Mesothelial cell of epicardium (in vitro differentiated cells): ENCODE measurements around the gene NAA35. TPM values are rescaled to one million over a fixed set of nuclear protein-coding genes. Genes with fewer than 3 reads are reported as not detected.
"Not testable (repeated sequence)": the region's sequence is repeated elsewhere in the genome, so short reads cannot be mapped to it uniquely, and the experiment has no call there.

Source experiments
- DNase-seq, 2 experiments: peaks; one replicate each; pipeline ENCODE4 v3.0.0; 2021; ENCODE audit warnings: low spot score in 2 of 2; ENCODE audit not compliant: unreplicated experiment in 2 of 2
- H3K27ac Mint-ChIP-seq: 2 replicates; pipeline ENCODE4 v1.8.0; 2021; ENCODE audit warnings: mixed read lengths
- H3K27me3 Mint-ChIP-seq: 2 replicates; pipeline ENCODE4 v1.8.0; 2021; ENCODE audit warnings: low read depth, mixed read lengths
- H3K36me3 Mint-ChIP-seq: 2 replicates; pipeline ENCODE4 v1.8.0; 2021; ENCODE audit warnings: mixed read lengths
- H3K4me1 Mint-ChIP-seq: 2 replicates; pipeline ENCODE4 v1.8.0; 2021; ENCODE audit warnings: mixed read lengths
- H3K4me3 Mint-ChIP-seq: 2 replicates; pipeline ENCODE4 v1.8.0; 2021; ENCODE audit warnings: mild to moderate bottlenecking, moderate library complexity, mixed read lengths
- H3K9me3 Mint-ChIP-seq: 2 replicates; pipeline ENCODE4 v1.8.0; 2021; ENCODE audit warnings: mixed read lengths
- CTCF ChIP-seq: fragments of 200-600 bp; sonication (generic); IDR thresholded peaks from one replicate; pipeline ENCODE4 v1.5.0; 2021; ENCODE audit warnings: antibody characterized with exemption; ENCODE audit not compliant: unreplicated experiment
- total RNA-seq: library from RNA; stranded (reverse); gene quantifications from 3 replicates; pipeline ENCODE4 v1.2.1, GENCODE V29; 2021

The NAA35 gene
- total RNA-seq, 1 donor from 2014 or later: 35.0 TPM

GRCh38 chr9:85914108-85914507 is 26.8 kb upstream of the NAA35 start:
- Mint-ChIP-seq H3K27ac (no peak overlapping the region), H3K4me3 (no peak overlapping the region), H3K9me3 (no peaks in the 10 kb centered on the region), H3K27me3 (peaks cover 7% of the 10 kb centered on the region), H3K36me3 (no peaks in the 10 kb centered on the region), H3K4me1 (no peaks in the 10 kb centered on the region)
- TF ChIP-seq CTCF: no peak
- DNase-seq: no peak

- no peak for TF ChIP-seq CTCF
Observed at GRCh38 chr9:85917756-85918155, 23.2 kb upstream of the NAA35 start.

GRCh38 chr9:85925493-85925892 is 15.5 kb upstream of the NAA35 start:
- H3K36me3 Mint-ChIP-seq: no peaks in the 10 kb centered on the region
- H3K27me3 Mint-ChIP-seq: peaks cover 11% of the 10 kb centered on the region
- no peak for TF ChIP-seq CTCF
- no peaks in the 10 kb centered on the region for H3K4me1 Mint-ChIP-seq
- no peak overlapping the region for H3K4me3 Mint-ChIP-seq
- no peak overlapping the region for H3K27ac Mint-ChIP-seq
- DNase-seq: no peak
- no peaks in the 10 kb centered on the region for H3K9me3 Mint-ChIP-seq

More at GRCh38 chr9:85917756-85918155, 23.2 kb upstream of the NAA35 start:
- Mint-ChIP-seq H3K27ac (no peak overlapping the region), H3K9me3 (no peaks in the 10 kb centered on the region), H3K36me3 (no peaks in the 10 kb centered on the region), H3K4me3 (no peak overlapping the region), H3K4me1 (no peaks in the 10 kb centered on the region), H3K27me3 (peaks cover 2% of the 10 kb centered on the region)
- no peak for DNase-seq

- no peak for DNase-seq
- Mint-ChIP-seq H3K4me1 (no peaks in the 10 kb centered on the region), H3K9me3 (no peaks in the 10 kb centered on the region), H3K27me3 (peaks cover 11% of the 10 kb centered on the region), H3K36me3 (no peaks in the 10 kb centered on the region), H3K4me3 (no peak overlapping the region), H3K27ac (no peak overlapping the region)
- TF ChIP-seq CTCF: no peak
Observed at GRCh38 chr9:85927076-85927475, 13.9 kb upstream of the NAA35 start.

- Mint-ChIP-seq H3K27ac (no peak overlapping the region), H3K36me3 (no peaks in the 10 kb centered on the region), H3K4me1 (no peaks in the 10 kb centered on the region), H3K27me3 (peaks cover 11% of the 10 kb centered on the region), H3K4me3 (no peak overlapping the region), H3K9me3 (no peaks in the 10 kb centered on the region)
- no peak for DNase-seq
- TF ChIP-seq CTCF: no peak
Observed at GRCh38 chr9:85931495-85931894, 9.5 kb upstream of the NAA35 start.

- DNase-seq, H3K27me3 Mint-ChIP-seq, H3K4me3 Mint-ChIP-seq, H3K27ac Mint-ChIP-seq, H3K36me3 Mint-ChIP-seq, H3K4me1 Mint-ChIP-seq, H3K9me3 Mint-ChIP-seq: not testable (repeated sequence)
Observed at GRCh38 chr9:85935950-85936349, 5.0 kb upstream of the NAA35 start.
